Measurements from ENCODE around the gene ILDR2. TPM values are rescaled to one million over a fixed set of nuclear protein-coding genes. Genes with fewer than 3 reads are reported as not detected.

The ILDR2 gene
- total RNA-seq, 1 experiment from 2014 or later = not detected

DNA sequence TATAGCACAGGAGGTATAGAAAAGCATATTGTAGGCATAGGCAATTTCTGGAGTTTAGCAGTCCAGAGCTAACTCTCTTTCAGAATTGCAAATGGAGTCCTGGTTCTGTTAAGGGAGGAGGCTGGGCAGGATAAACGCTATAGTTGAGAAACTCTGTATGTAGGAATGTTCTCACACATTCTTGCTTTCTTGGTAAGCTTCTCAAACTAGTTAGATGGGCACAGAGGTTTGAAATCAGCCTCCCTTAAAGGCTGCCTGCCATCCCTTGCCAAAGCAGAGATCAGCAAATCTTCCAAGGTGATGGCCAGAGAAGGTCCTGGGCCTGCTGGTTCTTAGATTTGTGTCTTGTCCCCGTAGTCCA is 56.4 kb downstream of the ILDR2 start:
- Histone ChIP-seq H3K9me2 (ENCODE audit: insufficient read depth) (no peaks in the 10 kb centered on the region), H3K79me2 (ENCODE audit: low read depth) (no peaks in the 10 kb centered on the region), H4K20me1 (ENCODE audit: insufficient read depth) (no peaks in the 10 kb centered on the region), H3F3A (ENCODE audit: insufficient read depth, low read depth) (no peaks in the 10 kb centered on the region), H3K4me2 (no peak overlapping the region), H2AFZ (no peak overlapping the region), H3K27me3 (ENCODE audit: insufficient read depth, low read depth) (no peaks in the 10 kb centered on the region), H3K4me3 (no peak overlapping the region), H3K27ac (no peak overlapping the region), H3K4me1 (replicated peaks; ENCODE audit: insufficient read depth) (no peaks in the 10 kb centered on the region), H3K9me3 (ENCODE audit: insufficient read depth, low read depth) (no peaks in the 10 kb centered on the region; the same call in 1 of the 2 replicates), H3K36me3 (ENCODE audit: low read depth) (no peaks in the 10 kb centered on the region)
- ChIA-PET CTCF (no interaction called here), POLR2A (ENCODE audit: unreplicated experiment) (no interaction called here)
- TF ChIP-seq EZH2 (IDR thresholded peaks at IDR 0.05; ENCODE audit: low read depth) = no peak
- TF ChIP-seq, protein P1, sequence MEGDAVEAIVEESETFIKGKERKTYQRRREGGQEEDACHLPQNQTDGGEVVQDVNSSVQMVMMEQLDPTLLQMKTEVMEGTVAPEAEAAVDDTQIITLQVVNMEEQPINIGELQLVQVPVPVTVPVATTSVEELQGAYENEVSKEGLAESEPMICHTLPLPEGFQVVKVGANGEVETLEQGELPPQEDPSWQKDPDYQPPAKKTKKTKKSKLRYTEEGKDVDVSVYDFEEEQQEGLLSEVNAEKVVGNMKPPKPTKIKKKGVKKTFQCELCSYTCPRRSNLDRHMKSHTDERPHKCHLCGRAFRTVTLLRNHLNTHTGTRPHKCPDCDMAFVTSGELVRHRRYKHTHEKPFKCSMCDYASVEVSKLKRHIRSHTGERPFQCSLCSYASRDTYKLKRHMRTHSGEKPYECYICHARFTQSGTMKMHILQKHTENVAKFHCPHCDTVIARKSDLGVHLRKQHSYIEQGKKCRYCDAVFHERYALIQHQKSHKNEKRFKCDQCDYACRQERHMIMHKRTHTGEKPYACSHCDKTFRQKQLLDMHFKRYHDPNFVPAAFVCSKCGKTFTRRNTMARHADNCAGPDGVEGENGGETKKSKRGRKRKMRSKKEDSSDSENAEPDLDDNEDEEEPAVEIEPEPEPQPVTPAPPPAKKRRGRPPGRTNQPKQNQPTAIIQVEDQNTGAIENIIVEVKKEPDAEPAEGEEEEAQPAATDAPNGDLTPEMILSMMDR (conservative IDR thresholded peaks at IDR 0.05) = no peak
- no peak for DNase-seq
- intact Hi-C loops (cut with micrococcal nuclease; ENCODE audit: unreplicated experiment) = no loop called here
- no TSS peak for BruUV-seq (replicated peaks)

GRCh38 chr1:166918088-166918955 is 57.0 kb downstream of the ILDR2 start:
- intact Hi-C loops (cut with micrococcal nuclease; ENCODE audit: unreplicated experiment) = no loop called here
- H3K4me2 ChIP-seq = no peak overlapping the region
- POLR2A ChIA-PET (ENCODE audit: unreplicated experiment) = no interaction called here
- no peaks in the 10 kb centered on the region for H3K4me1 ChIP-seq (replicated peaks; ENCODE audit: insufficient read depth)
- TF ChIP-seq EZH2 (IDR thresholded peaks at IDR 0.05; ENCODE audit: low read depth) = no peak
- TF ChIP-seq, protein P1 (conservative IDR thresholded peaks at IDR 0.05) = no peak
- no peak overlapping the region for H2AFZ ChIP-seq
- BruUV-seq (replicated peaks) = no TSS peak
- H3K9me3 ChIP-seq (ENCODE audit: insufficient read depth, low read depth) = no peaks in the 10 kb centered on the region; the same call in 1 of the 2 replicates
- H4K20me1 ChIP-seq (ENCODE audit: insufficient read depth) = no peaks in the 10 kb centered on the region
- no peak overlapping the region for H3K27ac ChIP-seq
- no peaks in the 10 kb centered on the region for H3K9me2 ChIP-seq (ENCODE audit: insufficient read depth)
- CTCF ChIA-PET = no interaction called here
- H3K4me3 ChIP-seq = no peak overlapping the region
- H3K36me3 ChIP-seq (ENCODE audit: low read depth) = no peaks in the 10 kb centered on the region
- H3K27me3 ChIP-seq (ENCODE audit: insufficient read depth, low read depth) = no peaks in the 10 kb centered on the region
- DNase-seq = no peak
- H3K79me2 ChIP-seq (ENCODE audit: low read depth) = no peaks in the 10 kb centered on the region
- no peaks in the 10 kb centered on the region for H3F3A ChIP-seq (ENCODE audit: insufficient read depth, low read depth)

- no peaks in the 10 kb centered on the region for H4K20me1 ChIP-seq (ENCODE audit: insufficient read depth)
- ChIA-PET POLR2A (ENCODE audit: unreplicated experiment) (no interaction called here), CTCF (no interaction called here)
- no peaks in the 10 kb centered on the region for H3K79me2 ChIP-seq (ENCODE audit: low read depth)
- no peak overlapping the region for H3K27ac ChIP-seq
- no peaks in the 10 kb centered on the region for H3K36me3 ChIP-seq (ENCODE audit: low read depth)
- no peak overlapping the region for H3K4me2 ChIP-seq
- no TSS peak for BruUV-seq (replicated peaks)
- no peak overlapping the region for H2AFZ ChIP-seq
- H3K9me2 ChIP-seq (ENCODE audit: insufficient read depth) = no peaks in the 10 kb centered on the region
- no peaks in the 10 kb centered on the region for H3F3A ChIP-seq (ENCODE audit: insufficient read depth, low read depth)
- TF ChIP-seq EZH2 (IDR thresholded peaks at IDR 0.05; ENCODE audit: low read depth) = no peak
- TF ChIP-seq, protein P1 (conservative IDR thresholded peaks at IDR 0.05) = no peak
- no peaks in the 10 kb centered on the region for H3K4me1 ChIP-seq (replicated peaks; ENCODE audit: insufficient read depth)
- intact Hi-C loops (cut with micrococcal nuclease; ENCODE audit: unreplicated experiment) = no loop called here
- H3K27me3 ChIP-seq (ENCODE audit: insufficient read depth, low read depth) = no peaks in the 10 kb centered on the region
- peaks cover 4% of the 10 kb centered on the region; the same call in 1 of the 2 replicates for H3K9me3 ChIP-seq (ENCODE audit: insufficient read depth, low read depth)
- H3K4me3 ChIP-seq = no peak overlapping the region
- DNase-seq = no peak
Observed at GRCh38 chr1:166915941-166916340, 59.4 kb downstream of the ILDR2 start.
